ENCODE data around the gene FRMD6. TPM values are rescaled to one million over a fixed set of nuclear protein-coding genes. Genes with fewer than 3 reads are reported as not detected.

Gene FRMD6
- total RNA-seq, 1 experiment from 2014 or later = 11.4 TPM

- Histone ChIP-seq H3K4me2 (ENCODE audit: low read length) (no peak overlapping the region), H3K4me1 (ENCODE audit: control insufficient read depth in 1 of 2, insufficient read depth in 2 of 2, low read length in 2 of 2) (peaks cover 0 to 17% of the 10 kb centered on the region in 2 experiments; a peak in 2 of 4 replicates), H2AFZ (ENCODE audit: low read depth, low read length, poor library complexity, severe bottlenecking) (no peak overlapping the region), H4K20me1 (ENCODE audit: insufficient read depth) (no peaks in the 10 kb centered on the region), H3K36me3 (ENCODE audit: control insufficient read depth in 1 of 2, insufficient read depth in 2 of 2, low read length in 2 of 2) (no peaks in the 10 kb centered on the region), H3K4me3 (replicated peaks in 1 of 2; ENCODE audit: low read depth in 1 of 2, low read length in 2 of 2) (no peak overlapping the region), H3K9me3 (ENCODE audit: control insufficient read depth in 1 of 2, insufficient read depth in 1 of 2, low read depth in 1 of 2, low read length in 2 of 2) (no peaks in the 10 kb centered on the region), H3K9me2 (ENCODE audit: insufficient read depth) (no peaks in the 10 kb centered on the region), H3K9ac (ENCODE audit: low read length) (no peak overlapping the region), H3K79me2 (ENCODE audit: insufficient read depth, low read length) (no peaks in the 10 kb centered on the region), H3K27me3 (ENCODE audit: insufficient read depth, low read length) (no peaks in the 10 kb centered on the region), H3K27ac (ENCODE audit: low read depth, low read length) (no peak overlapping the region)
- DNase-seq (ENCODE audit: low read depth, low spot score) = no peak
- BruUV-seq (replicated peaks) = no TSS peak
- ChIA-PET POLR2A (no interaction called here), RAD21 (ENCODE audit: low non-redundant PET in 1 of 2, low total read pairs in 2 of 2, uncharacterized antibody in 2 of 2, unreplicated experiment in 2 of 2) (no interaction called here), CTCF (no interaction called here)
- no peak for ATAC-seq
- intact Hi-C loops (cut with micrococcal nuclease) = no loop called here
- TF ChIP-seq TCF7L2 (IDR thresholded peaks at IDR 0.05; ENCODE audit: borderline replicate concordance, extremely low read depth, insufficient read depth, insufficient read length) (no peak), POLR2A (IDR thresholded peaks at IDR 0.05; ENCODE audit: borderline replicate concordance, extremely low read depth, insufficient read depth, insufficient read length) (no peak), EGR1 (IDR thresholded peaks at IDR 0.05; ENCODE audit: low read depth) (no peak), EZH2 (IDR thresholded peaks at IDR 0.05) (no peak), SP1 (IDR thresholded peaks at IDR 0.05; ENCODE audit: low read depth) (no peak)
These were observed 28.3 kb downstream of the FRMD6 start for GRCh38 chr14:51680031-51680430.

GRCh38 chr14:51681411-51681810 lies 29.7 kb downstream of the FRMD6 start:
- Histone ChIP-seq H3K9ac (ENCODE audit: low read length) (no peak overlapping the region), H4K20me1 (ENCODE audit: insufficient read depth) (no peaks in the 10 kb centered on the region), H3K27ac (ENCODE audit: low read depth, low read length) (no peak overlapping the region), H3K4me3 (replicated peaks in 1 of 2; ENCODE audit: low read depth in 1 of 2, low read length in 2 of 2) (no peak overlapping the region), H3K4me2 (ENCODE audit: low read length) (no peak overlapping the region), H3K36me3 (ENCODE audit: control insufficient read depth in 1 of 2, insufficient read depth in 2 of 2, low read length in 2 of 2) (no peaks in the 10 kb centered on the region), H3K79me2 (ENCODE audit: insufficient read depth, low read length) (no peaks in the 10 kb centered on the region), H3K4me1 (ENCODE audit: control insufficient read depth in 1 of 2, insufficient read depth in 2 of 2, low read length in 2 of 2) (peaks cover 0 to 3% of the 10 kb centered on the region in 2 experiments; a peak in 2 of 4 replicates), H3K9me2 (ENCODE audit: insufficient read depth) (no peaks in the 10 kb centered on the region), H2AFZ (ENCODE audit: low read depth, low read length, poor library complexity, severe bottlenecking) (no peak overlapping the region), H3K27me3 (ENCODE audit: insufficient read depth, low read length) (no peaks in the 10 kb centered on the region), H3K9me3 (ENCODE audit: control insufficient read depth in 1 of 2, insufficient read depth in 1 of 2, low read depth in 1 of 2, low read length in 2 of 2) (no peaks in the 10 kb centered on the region)
- ChIA-PET POLR2A (no interaction called here), CTCF (interaction anchor here (1.8 kb wide), 1 partner anchor 30 kb away, joined by 5 read pairs; the partner anchor contains the start of gene FRMD6), RAD21 (ENCODE audit: low non-redundant PET in 1 of 2, low total read pairs in 2 of 2, uncharacterized antibody in 2 of 2, unreplicated experiment in 2 of 2) (no interaction called here)
- DNase-seq (ENCODE audit: low read depth, low spot score) = no peak
- no peak for ATAC-seq
- no TSS peak for BruUV-seq (replicated peaks)
- intact Hi-C loops (cut with micrococcal nuclease) = no loop called here
- no peak for TF ChIP-seq EZH2 (IDR thresholded peaks at IDR 0.05)
- TF ChIP-seq ZBTB33 (IDR thresholded peaks at IDR 0.05; ENCODE audit: extremely low read depth, insufficient replicate concordance, low read length) = no peak
- no peak for TF ChIP-seq JUND (IDR thresholded peaks at IDR 0.05)
- TF ChIP-seq SRF (IDR thresholded peaks at IDR 0.05; ENCODE audit: low read depth) = no peak
- TF ChIP-seq SIN3A (IDR thresholded peaks at IDR 0.05; ENCODE audit: low read depth) = no peak
- no peak for TF ChIP-seq EZH2phosphoT487 (IDR thresholded peaks at IDR 0.05; ENCODE audit: borderline replicate concordance)
- no peak for TF ChIP-seq CEBPB (IDR thresholded peaks at IDR 0.05; ENCODE audit: low read depth)
- TF ChIP-seq TCF7L2 (IDR thresholded peaks at IDR 0.05; ENCODE audit: borderline replicate concordance, extremely low read depth, insufficient read depth, insufficient read length) = no peak
- TF ChIP-seq YY1 (IDR thresholded peaks at IDR 0.05; ENCODE audit: extremely low read depth, insufficient replicate concordance, low read depth, low read length) = no peak
- no peak for TF ChIP-seq CTCF (IDR thresholded peaks at IDR 0.05 in 2 of 3, conservative IDR thresholded peaks at IDR 0.05 in 1 of 3; ENCODE audit: borderline replicate concordance in 1 of 3, insufficient read depth in 1 of 3, low read depth in 2 of 3, low read length in 2 of 3)
- no peak for TF ChIP-seq ELF1 (IDR thresholded peaks at IDR 0.05; ENCODE audit: borderline replicate concordance, low read depth)
- TF ChIP-seq EGR1 (IDR thresholded peaks at IDR 0.05; ENCODE audit: low read depth) = no peak
- TF ChIP-seq ZFX (IDR thresholded peaks at IDR 0.05) = no peak
- TF ChIP-seq ZNF274 (IDR thresholded peaks at IDR 0.05; ENCODE audit: low read depth, low read length) = no peak
- no peak for TF ChIP-seq SP1 (IDR thresholded peaks at IDR 0.05; ENCODE audit: low read depth)
- TF ChIP-seq ATF3 (IDR thresholded peaks at IDR 0.05) = no peak

Data from HCT116 (cell line).